Testis (tissue), 2 donors: Measurements from ENCODE around the gene ALG12.

ENCODE experiments used
- POLR2A ChIP-seq: fragments of 450-650 bp; IDR thresholded peaks from one replicate; pipeline ENCODE4 v1.6.1; 2017; ENCODE audit warnings: antibody characterized with exemption, mild to moderate bottlenecking, moderate library complexity
- TF ChIP-seq, protein P1 (sequence below), 3 experiments: fragments of 450-650 bp in 2 of 3; fragments of 200-600 bp in 1 of 3; sonication (generic) in 1 of 3; IDR thresholded peaks; one replicate each; pipeline ENCODE4 v1.5.1; 2016 to 2019; ENCODE audit warnings: antibody characterized with exemption in 3 of 3, mild to moderate bottlenecking in 2 of 3, moderate library complexity in 1 of 3

DNA sequence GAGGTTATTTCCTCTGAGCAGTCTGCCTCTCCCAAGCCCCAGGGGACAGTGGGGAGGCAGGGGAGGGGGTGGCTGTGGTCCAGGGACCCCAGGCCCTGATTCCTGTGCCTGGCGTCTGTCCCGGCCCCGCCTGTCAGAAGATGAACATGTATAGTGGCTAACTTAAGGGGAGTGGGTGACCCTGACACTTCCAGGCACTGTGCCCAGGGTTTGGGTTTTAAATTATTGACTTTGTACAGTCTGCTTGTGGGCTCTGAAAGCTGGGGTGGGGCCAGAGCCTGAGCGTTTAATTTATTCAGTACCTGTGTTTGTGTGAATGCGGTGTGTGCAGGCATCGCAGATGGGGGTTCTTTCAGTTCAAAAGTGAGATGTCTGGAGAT, 45.4 kb upstream of the ALG12 start:
- TF ChIP-seq, protein P1, sequence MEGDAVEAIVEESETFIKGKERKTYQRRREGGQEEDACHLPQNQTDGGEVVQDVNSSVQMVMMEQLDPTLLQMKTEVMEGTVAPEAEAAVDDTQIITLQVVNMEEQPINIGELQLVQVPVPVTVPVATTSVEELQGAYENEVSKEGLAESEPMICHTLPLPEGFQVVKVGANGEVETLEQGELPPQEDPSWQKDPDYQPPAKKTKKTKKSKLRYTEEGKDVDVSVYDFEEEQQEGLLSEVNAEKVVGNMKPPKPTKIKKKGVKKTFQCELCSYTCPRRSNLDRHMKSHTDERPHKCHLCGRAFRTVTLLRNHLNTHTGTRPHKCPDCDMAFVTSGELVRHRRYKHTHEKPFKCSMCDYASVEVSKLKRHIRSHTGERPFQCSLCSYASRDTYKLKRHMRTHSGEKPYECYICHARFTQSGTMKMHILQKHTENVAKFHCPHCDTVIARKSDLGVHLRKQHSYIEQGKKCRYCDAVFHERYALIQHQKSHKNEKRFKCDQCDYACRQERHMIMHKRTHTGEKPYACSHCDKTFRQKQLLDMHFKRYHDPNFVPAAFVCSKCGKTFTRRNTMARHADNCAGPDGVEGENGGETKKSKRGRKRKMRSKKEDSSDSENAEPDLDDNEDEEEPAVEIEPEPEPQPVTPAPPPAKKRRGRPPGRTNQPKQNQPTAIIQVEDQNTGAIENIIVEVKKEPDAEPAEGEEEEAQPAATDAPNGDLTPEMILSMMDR (IDR thresholded peaks at IDR 0.05) = no peak
- TF ChIP-seq POLR2A = no peak
